ENCODE data around the gene SYPL2.

SYPL2 gene

GRCh38 chr1:109513110-109513710 is 46.9 kb downstream of the SYPL2 start:
- H3K4me3 ChIP-seq (replicated peaks; ENCODE audit: insufficient read depth, low read length): no peak overlapping the region
- DNase-seq (ENCODE audit: low read depth in 1 of 2, low spot score in 1 of 2): no peak

GRCh38 chr1:109514846-109515245 is 48.5 kb downstream of the SYPL2 start:
- no peak overlapping the region for H3K4me3 ChIP-seq (replicated peaks; ENCODE audit: insufficient read depth, low read length)
- TF ChIP-seq SPI1 (IDR thresholded peaks at IDR 0.05; ENCODE audit: borderline replicate concordance, low read depth) (no peak), CTCF (IDR thresholded peaks at IDR 0.05; ENCODE audit: insufficient read depth, low read length) (no peak), POLR2AphosphoS5 (IDR thresholded peaks at IDR 0.05; ENCODE audit: low read depth) (no peak), REST (IDR thresholded peaks at IDR 0.05; ENCODE audit: insufficient replicate concordance, low read depth) (no peak), GABPA (IDR thresholded peaks at IDR 0.05; ENCODE audit: low read depth) (no peak)
- no peak overlapping the region for H3K27ac ChIP-seq (replicated peaks)
- DNase-seq (ENCODE audit: low read depth in 1 of 2, low spot score in 1 of 2): no peak
- H3K27me3 ChIP-seq (ENCODE audit: insufficient read depth, poor library complexity, severe bottlenecking): no peaks in the 10 kb centered on the region

More at GRCh38 chr1:109513110-109513710, 46.9 kb downstream of the SYPL2 start:
- Histone ChIP-seq H3K27me3 (ENCODE audit: insufficient read depth, poor library complexity, severe bottlenecking) (no peaks in the 10 kb centered on the region), H3K27ac (replicated peaks) (no peak overlapping the region)
- TF ChIP-seq SPI1 (IDR thresholded peaks at IDR 0.05; ENCODE audit: borderline replicate concordance, low read depth) (no peak), CTCF (IDR thresholded peaks at IDR 0.05; ENCODE audit: insufficient read depth, low read length) (no peak), GABPA (IDR thresholded peaks at IDR 0.05; ENCODE audit: low read depth) (no peak), POLR2AphosphoS5 (IDR thresholded peaks at IDR 0.05; ENCODE audit: low read depth) (no peak), REST (IDR thresholded peaks at IDR 0.05; ENCODE audit: insufficient replicate concordance, low read depth) (no peak)

GRCh38 chr1:109516872-109517271 is 50.5 kb downstream of the SYPL2 start:
- DNase-seq (ENCODE audit: low read depth in 1 of 2, low spot score in 1 of 2): no peak
- TF ChIP-seq GABPA (IDR thresholded peaks at IDR 0.05; ENCODE audit: low read depth): no peak
- TF ChIP-seq REST (IDR thresholded peaks at IDR 0.05; ENCODE audit: insufficient replicate concordance, low read depth): no peak
- TF ChIP-seq CTCF (IDR thresholded peaks at IDR 0.05; ENCODE audit: insufficient read depth, low read length): no peak
- no peak; the same call in 1 of the 2 replicates for TF ChIP-seq SPI1 (IDR thresholded peaks at IDR 0.05; ENCODE audit: borderline replicate concordance, low read depth)
- TF ChIP-seq POLR2AphosphoS5 (IDR thresholded peaks at IDR 0.05; ENCODE audit: low read depth): no peak
- Histone ChIP-seq H3K27me3 (ENCODE audit: insufficient read depth, poor library complexity, severe bottlenecking) (no peaks in the 10 kb centered on the region), H3K4me3 (replicated peaks; ENCODE audit: insufficient read depth, low read length) (no peak overlapping the region), H3K27ac (replicated peaks) (no peak overlapping the region)
